Neuron (in vitro differentiated cells): ENCODE data around the gene SMAP2.

Source experiments
- H2AFZ ChIP-seq: one replicate; pipeline ENCODE4 v1.6.1; 2013; ENCODE audit warnings: low read depth, mild to moderate bottlenecking, inconsistent platforms, low read length, moderate library complexity
- H3K27me3 ChIP-seq: one replicate; pipeline ENCODE4 v1.6.1; 2013; ENCODE audit warnings: low read length; ENCODE audit not compliant: insufficient read depth
- H3K36me3 ChIP-seq: one replicate; pipeline ENCODE4 v1.6.1; 2013; ENCODE audit warnings: low read length; ENCODE audit not compliant: insufficient read depth
- H3K4me1 ChIP-seq: one replicate; pipeline ENCODE4 v1.6.1; 2013; ENCODE audit warnings: low read length; ENCODE audit not compliant: insufficient read depth
- H3K4me3 ChIP-seq: 2 replicates; pipeline ENCODE4 v1.5.1; 2013; ENCODE audit warnings: mild to moderate bottlenecking, low read length, moderate library complexity
- H3K9me3 ChIP-seq: one replicate; pipeline ENCODE4 v1.6.1; 2013; ENCODE audit warnings: low read length

The SMAP2 gene

DNA sequence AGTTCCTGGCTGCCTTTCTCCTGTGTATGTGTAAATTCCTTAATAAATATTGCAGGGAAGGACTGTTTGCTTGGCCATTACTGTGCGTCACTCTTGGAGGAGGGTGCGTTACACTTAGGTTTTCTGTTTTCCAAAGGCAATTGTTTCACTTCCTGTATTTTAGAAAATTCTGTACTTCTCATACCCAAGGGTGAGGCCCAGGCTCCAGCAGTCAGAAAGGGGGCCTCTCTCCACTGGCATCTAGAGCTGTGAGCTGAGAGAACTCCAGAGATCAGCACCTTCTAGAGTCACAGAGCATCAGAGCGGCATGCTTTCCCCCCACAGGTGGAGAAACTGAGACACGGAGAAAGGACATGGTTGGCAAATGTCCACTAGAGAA, 49.7 kb downstream of the SMAP2 start:
- peaks cover 17% of the 10 kb centered on the region for H3K4me1 ChIP-seq
- no peaks in the 10 kb centered on the region for H3K9me3 ChIP-seq
- H2AFZ ChIP-seq: no peak overlapping the region
- no peaks in the 10 kb centered on the region for H3K27me3 ChIP-seq
- peaks cover 8% of the 10 kb centered on the region for H3K36me3 ChIP-seq
- no peak overlapping the region for H3K4me3 ChIP-seq

DNA sequence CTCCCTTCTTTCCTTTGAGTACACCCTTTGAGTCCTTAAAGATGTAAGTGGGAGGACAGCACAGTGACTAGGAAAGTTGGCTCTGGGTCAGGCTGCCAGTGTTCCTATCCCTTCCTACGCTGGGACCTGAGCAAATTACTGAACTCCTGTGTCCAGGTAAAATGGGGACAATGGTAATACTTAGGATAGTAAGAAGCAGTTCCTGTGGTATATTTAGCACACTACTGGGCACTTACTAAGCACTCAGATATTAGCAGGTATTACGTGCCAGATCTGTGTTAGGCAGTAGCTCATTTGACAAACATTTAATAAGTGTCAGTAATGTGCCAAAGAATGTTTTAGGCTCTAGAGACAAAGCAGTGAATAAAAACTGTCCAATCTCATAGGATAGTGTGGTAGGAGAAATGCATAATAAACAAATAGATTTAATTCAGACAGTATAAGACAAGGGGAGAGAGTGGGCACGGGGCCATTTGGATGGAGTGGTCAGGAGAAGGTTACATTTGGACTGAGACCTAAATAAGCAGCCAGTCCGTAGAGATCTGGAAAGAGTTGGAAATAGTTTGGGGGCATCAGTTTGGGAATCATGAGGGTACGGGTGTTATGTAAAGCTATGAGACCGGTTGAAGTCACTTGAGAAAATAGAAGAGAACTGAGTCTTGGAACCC, 50.6 kb downstream of the SMAP2 start:
- H2AFZ ChIP-seq: no peak overlapping the region
- no peaks in the 10 kb centered on the region for H3K27me3 ChIP-seq
- peaks cover 17% of the 10 kb centered on the region for H3K4me1 ChIP-seq
- no peak overlapping the region for H3K4me3 ChIP-seq
- no peaks in the 10 kb centered on the region for H3K9me3 ChIP-seq
- H3K36me3 ChIP-seq: peaks cover 3% of the 10 kb centered on the region

DNA sequence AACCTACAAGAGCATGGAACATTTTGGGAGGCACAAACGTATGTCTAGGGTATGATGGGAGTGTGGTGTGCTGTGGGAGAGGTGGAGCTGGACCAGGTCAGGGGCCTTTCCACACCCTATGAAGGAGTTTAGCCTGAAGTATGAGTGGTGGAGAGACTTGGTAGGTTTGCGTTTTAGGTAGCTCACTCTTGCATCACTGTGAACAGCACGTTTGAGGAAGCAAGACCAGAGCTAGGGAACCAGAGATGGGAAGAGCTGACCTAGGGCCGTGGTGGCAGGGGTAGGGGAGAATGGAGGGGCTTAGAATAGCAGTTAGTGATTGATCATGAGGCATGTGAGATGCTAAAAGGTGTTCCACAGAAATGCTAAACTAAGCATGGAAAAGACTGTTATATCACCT, 51.7 kb downstream of the SMAP2 start:
- H3K9me3 ChIP-seq: no peaks in the 10 kb centered on the region
- H3K4me1 ChIP-seq: peaks cover 16% of the 10 kb centered on the region
- H3K36me3 ChIP-seq: no peaks in the 10 kb centered on the region
- no peak overlapping the region for H2AFZ ChIP-seq
- no peak overlapping the region for H3K4me3 ChIP-seq
- H3K27me3 ChIP-seq: no peaks in the 10 kb centered on the region

DNA sequence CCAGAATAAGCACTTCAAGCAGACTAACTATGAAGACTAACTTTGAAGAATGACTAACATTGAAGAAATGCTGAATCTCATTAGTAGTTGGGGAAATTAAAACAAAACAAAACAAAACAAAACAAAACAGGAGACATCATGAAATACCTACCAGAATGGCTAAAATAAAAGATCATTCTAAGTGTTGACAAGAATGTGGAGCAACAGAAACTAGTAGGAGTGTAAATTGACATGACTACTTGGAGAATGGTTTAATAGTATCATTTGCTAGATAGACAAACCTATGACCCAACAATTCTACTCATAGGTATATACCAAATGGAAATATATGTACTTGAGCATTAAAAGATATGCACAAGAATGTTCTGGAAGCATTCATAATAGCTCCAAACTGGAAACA, 57.9 kb downstream of the SMAP2 start:
- no peaks in the 10 kb centered on the region for H3K27me3 ChIP-seq
- no peaks in the 10 kb centered on the region for H3K4me1 ChIP-seq
- no peak overlapping the region for H3K4me3 ChIP-seq
- no peak overlapping the region for H2AFZ ChIP-seq
- peaks cover 2% of the 10 kb centered on the region for H3K9me3 ChIP-seq
- no peaks in the 10 kb centered on the region for H3K36me3 ChIP-seq

DNA sequence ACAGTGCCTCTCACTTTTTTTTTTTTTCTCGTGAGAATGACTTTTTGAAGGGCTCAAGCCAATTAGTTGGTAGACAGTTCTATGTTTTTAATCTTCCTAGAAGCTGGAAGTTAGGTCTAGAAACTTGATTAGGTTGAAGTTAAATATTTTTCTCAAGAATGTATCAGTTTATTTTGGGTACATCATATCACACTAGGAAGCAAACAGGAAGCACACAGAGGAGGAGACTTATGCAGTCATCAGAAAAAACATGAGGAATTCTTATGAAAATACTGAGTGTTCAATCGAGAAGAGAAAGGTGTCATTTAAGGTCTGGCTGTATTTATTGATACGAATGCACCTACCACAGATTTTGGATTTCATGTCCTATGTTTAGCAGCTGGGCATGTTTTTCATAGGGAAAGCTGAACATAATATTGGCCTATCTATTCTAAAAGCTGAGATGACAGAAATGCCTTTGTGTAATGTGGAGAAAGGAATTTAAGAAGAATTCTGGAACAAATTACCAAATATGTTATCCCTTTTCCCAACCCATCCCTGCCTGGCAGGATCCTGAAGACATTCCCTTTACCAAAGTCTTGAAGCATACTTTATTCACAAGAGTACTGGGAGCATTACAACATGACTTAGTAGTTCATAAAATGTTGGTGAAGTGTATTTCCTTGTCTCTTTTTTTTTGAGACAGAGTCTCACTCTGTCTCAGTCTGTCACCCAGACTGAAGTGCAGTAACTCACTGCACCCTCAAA, 59.3 kb downstream of the SMAP2 start:
- Histone ChIP-seq H3K4me3 (no peak overlapping the region), H3K9me3 (peaks cover 2% of the 10 kb centered on the region), H3K4me1 (no peaks in the 10 kb centered on the region), H2AFZ (no peak overlapping the region), H3K36me3 (no peaks in the 10 kb centered on the region), H3K27me3 (no peaks in the 10 kb centered on the region)

DNA sequence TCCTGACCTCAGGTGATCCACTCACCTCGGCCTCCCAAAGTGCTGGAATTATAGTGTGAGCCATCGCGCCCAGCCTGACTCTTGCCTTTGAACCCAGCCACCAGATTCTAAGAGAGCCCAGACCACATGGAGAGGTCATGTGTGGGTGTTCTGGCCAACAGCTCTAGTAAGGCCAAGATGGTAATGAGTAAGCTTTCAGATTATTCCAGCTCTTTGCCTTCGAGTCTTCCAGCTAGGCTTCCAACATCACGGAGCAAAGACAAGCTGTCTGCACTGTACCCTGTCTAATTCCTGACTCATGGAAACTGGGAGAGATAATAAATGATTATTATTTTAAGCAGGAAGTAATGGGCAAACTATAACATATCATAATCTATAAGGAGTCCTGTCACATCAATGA, 61.9 kb downstream of the SMAP2 start:
- no peaks in the 10 kb centered on the region for H3K4me1 ChIP-seq
- H2AFZ ChIP-seq: no peak overlapping the region
- no peak overlapping the region for H3K4me3 ChIP-seq
- H3K27me3 ChIP-seq: no peaks in the 10 kb centered on the region
- peaks cover 2% of the 10 kb centered on the region for H3K9me3 ChIP-seq
- no peaks in the 10 kb centered on the region for H3K36me3 ChIP-seq

DNA sequence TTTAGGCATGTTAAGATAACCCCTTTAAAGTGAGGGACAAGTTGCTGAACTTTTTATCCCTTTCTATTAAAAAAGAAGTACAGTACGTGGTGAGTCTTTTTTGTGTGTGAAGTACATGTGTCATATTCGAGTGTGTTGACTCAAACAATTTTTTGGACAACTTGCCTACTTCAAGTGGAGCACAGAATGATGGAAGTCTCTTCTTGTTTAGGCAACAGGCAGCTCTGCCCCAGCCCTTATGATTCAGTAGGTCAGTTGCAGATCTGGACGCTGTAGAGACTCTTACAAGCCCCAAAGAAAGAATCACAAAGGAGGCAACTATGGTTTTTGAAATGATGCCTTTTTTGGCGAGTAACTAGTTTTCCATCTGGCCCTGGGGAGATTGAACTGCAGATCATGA, 62.3 kb downstream of the SMAP2 start:
- Histone ChIP-seq H2AFZ (no peak overlapping the region), H3K4me3 (no peak overlapping the region), H3K4me1 (no peaks in the 10 kb centered on the region), H3K36me3 (no peaks in the 10 kb centered on the region), H3K9me3 (peaks cover 2% of the 10 kb centered on the region), H3K27me3 (no peaks in the 10 kb centered on the region)

DNA sequence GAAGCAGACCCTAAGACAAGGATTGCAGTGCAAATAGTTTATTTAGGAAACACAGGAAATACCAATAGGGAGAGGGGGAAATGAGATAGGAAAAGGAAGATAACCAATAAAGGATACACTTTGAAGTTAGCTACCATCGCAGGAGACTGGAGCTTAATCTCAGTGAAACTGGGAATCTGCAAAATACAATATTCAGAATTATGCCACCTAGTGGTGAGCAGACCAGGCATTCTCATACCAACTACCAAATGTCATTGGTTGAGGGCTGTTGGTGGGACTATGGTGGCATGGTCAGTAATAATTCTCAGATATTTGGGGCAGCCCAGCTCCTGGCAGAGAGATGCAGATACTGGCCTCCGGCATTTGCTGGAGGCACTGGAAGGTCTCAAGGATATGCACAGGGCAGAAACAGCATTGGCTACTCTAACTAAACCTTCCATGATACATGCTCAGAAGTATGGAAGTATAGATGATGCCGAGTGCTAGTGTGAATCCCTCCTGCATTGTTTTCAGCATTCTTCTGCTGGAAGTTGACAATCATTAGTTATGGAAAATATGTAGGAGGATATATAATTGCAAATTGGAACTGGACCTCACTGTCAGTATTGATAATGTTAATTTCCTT, 65.0 kb downstream of the SMAP2 start:
- H3K36me3 ChIP-seq: no peaks in the 10 kb centered on the region
- no peak overlapping the region for H2AFZ ChIP-seq
- no peaks in the 10 kb centered on the region for H3K27me3 ChIP-seq
- H3K4me3 ChIP-seq: no peak overlapping the region
- H3K9me3 ChIP-seq: no peaks in the 10 kb centered on the region
- H3K4me1 ChIP-seq: no peaks in the 10 kb centered on the region

DNA sequence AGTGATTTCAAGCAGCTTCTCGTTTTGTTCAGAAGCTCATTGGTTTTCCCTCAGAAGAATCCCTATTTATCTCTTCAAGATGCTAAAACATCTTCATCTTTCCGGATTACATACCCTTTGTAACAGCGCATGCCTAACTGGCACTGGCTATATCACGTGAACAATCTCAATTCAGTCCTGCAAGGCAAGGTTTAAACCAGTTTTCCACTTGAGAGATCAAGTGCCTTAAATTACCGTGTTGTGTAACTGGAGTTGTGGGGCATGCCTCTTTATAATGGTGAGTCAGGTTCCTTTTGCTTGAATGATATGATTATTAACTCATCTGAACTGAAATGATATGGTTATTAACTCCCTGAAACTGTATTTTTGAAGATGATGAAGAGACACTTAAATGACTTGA, 65.7 kb downstream of the SMAP2 start:
- H2AFZ ChIP-seq: no peak overlapping the region
- H3K36me3 ChIP-seq: no peaks in the 10 kb centered on the region
- H3K4me1 ChIP-seq: no peaks in the 10 kb centered on the region
- H3K27me3 ChIP-seq: no peaks in the 10 kb centered on the region
- H3K4me3 ChIP-seq: no peak overlapping the region
- H3K9me3 ChIP-seq: peaks cover 5% of the 10 kb centered on the region

DNA sequence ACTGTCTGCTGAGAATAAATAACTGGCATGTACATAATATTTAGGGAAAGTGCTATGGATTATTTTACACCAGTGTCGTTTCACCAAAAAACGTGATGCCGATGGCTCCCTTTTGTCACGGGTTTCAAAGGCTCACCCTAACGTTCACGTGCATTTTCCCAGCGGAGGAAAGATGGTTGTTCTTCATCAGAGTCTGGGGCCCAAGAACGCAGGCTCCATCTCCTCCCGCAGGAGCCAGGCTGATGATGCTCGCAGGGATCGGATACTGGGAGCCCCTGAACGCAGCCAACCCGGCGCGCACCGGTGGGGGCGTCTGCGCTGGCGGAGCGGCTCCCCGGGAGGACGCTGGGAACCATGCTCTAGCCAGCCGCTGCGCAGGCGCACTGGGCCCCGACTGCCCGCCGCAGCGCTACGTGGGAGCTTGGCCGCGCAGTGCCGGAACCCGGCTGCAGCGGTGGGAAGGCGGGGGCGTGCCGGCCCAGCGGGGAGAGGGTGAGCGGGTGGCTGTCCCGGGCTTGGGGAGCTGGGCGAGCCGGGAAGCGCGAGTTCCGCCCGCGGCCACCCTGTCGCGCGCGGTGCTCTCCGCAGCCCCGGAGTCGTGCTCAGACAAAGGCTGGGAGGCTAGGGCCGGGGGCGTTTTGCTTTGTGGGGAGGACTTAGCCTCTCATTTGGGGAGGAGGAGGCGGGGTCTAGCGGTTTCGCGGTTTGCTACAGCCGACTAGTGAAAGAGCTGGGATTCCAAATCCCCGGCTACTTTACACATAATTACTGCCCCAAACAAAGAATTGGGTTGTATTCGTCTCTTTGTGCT, 76.4 kb downstream of the SMAP2 start, which contains the start of gene ZFP69B:
Gene ZFP69B (plus strand): TSS at position 793 of the 811 bp plus-strand sequence. CDS start 486 bp downstream, outside the sequence.
- H2AFZ ChIP-seq: peak within 1 kb of the TSS; percentile 84
- peaks cover 10% of the 10 kb centered on the region for H3K36me3 ChIP-seq
- H3K27me3 ChIP-seq: no peaks in the 10 kb centered on the region
- peaks cover 6% of the 10 kb centered on the region for H3K4me1 ChIP-seq
- H3K9me3 ChIP-seq: peaks cover 19% of the 10 kb centered on the region
- peak within 1 kb of the TSS; percentile 85 for H3K4me3 ChIP-seq

DNA sequence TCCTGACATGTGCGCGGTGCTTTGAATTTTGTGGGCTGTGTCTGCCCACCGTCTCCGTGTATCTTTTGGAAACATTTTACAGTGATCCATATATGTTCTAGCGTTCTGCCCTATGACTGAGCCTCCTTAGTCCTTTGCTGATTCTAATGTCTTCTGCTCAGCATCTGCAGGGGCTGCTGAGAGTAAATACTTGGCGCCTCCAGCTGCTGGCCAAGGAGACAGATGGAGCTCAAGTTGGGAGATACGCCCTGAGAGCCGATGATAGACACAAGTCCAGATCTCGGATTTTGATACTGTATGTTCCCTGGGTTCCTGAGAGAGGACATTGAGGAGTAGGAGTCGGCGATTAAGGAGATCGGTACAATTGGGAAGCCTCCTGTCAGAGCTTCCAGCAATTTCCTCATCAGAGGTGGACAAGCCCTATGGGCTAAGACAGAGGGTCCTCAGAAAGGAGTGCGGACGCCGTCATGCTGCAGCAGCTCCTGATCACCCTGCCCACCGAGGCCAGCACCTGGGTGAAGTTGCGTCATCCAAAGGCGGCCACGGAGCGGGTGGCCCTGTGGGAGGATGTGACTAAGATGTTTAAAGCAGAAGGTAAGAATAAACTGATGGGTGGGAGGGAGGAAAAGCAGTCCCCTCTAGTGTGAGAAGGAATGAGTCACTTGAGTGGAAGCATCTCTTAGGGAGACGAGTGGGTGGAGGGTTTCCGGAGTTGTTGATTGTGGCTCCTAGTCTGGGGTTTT, 77.1 kb downstream of the SMAP2 start:
- peak overlapping the region; percentile 84 for H2AFZ ChIP-seq
- H3K4me3 ChIP-seq: peak overlapping the region; percentile 85
- peaks cover 24% of the 10 kb centered on the region for H3K9me3 ChIP-seq
- peaks cover 6% of the 10 kb centered on the region for H3K4me1 ChIP-seq
- no peaks in the 10 kb centered on the region for H3K27me3 ChIP-seq
- H3K36me3 ChIP-seq: peaks cover 18% of the 10 kb centered on the region

DNA sequence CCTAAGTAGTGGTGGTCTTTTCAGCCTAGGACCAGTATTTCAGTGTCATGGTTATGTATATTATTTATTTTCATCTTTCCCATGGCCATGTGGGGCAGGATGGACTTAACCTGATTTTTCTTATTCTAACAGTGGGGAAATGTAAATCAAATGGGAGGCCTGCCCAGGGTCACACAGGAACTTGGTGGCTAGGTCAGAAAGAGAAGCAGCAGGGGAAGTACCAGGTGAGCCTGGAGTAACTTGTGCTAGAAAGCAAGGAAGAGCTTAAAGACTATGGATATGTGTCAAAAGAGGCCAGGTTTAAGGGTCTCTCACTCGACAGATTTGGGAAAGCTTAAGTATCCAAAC, 77.7 kb downstream of the SMAP2 start:
- H3K36me3 ChIP-seq: peaks cover 21% of the 10 kb centered on the region
- peak overlapping the region; percentile 85 for H3K4me3 ChIP-seq
- H3K9me3 ChIP-seq: peaks cover 26% of the 10 kb centered on the region
- H2AFZ ChIP-seq: peak overlapping the region; percentile 84
- H3K27me3 ChIP-seq: no peaks in the 10 kb centered on the region
- H3K4me1 ChIP-seq: peaks cover 6% of the 10 kb centered on the region
